Spleen (tissue), 11 donors: ENCODE results near the gene ZNF132. TPM values are rescaled to one million over a fixed set of nuclear protein-coding genes. Genes with fewer than 3 reads are reported as not detected.

Experiments
- DNase-seq: peaks from one replicate; pipeline ENCODE4 v3.0.0-alpha.2; 2020
- H3K27ac ChIP-seq, 8 donors: fragments of 200-600 bp; sonication (generic) in 7 of 8; 1 replicate in 4 of 8; 2 replicates in 4 of 8; pipeline versions ENCODE4 v1.5.0 to v1.8.0; 2016 to 2021; ENCODE audit warnings: inconsistent platforms in 4 of 8, mild to moderate bottlenecking in 4 of 8, moderate library complexity in 1 of 8
- H3K27me3 ChIP-seq, 7 donors: fragments of 200-600 bp; sonication (generic) in 6 of 7; replicated peaks in 1 of 7; 1 replicate in 4 of 7; 2 replicates in 3 of 7; pipeline versions ENCODE4 v1.5.0 to v1.8.0; 2016 to 2021; ENCODE audit warnings: inconsistent platforms in 3 of 7, mild to moderate bottlenecking in 1 of 7
- H3K36me3 ChIP-seq, 6 donors: fragments of 200-600 bp; sonication (generic) in 5 of 6; 1 replicate in 4 of 6; 2 replicates in 2 of 6; pipeline versions ENCODE4 v1.5.0 to v1.8.0; 2016 to 2021; ENCODE audit warnings: inconsistent platforms in 2 of 6
- H3K4me1 ChIP-seq, 6 donors: fragments of 200-600 bp; sonication (generic) in 5 of 6; 1 replicate in 3 of 6; 2 replicates in 3 of 6; pipeline versions ENCODE4 v1.5.0 to v1.8.0; 2016 to 2021; ENCODE audit warnings: inconsistent platforms in 3 of 6
- H3K4me3 ChIP-seq, 8 donors: fragments of 200-600 bp; sonication (generic) in 7 of 8; 1 replicate in 4 of 8; 2 replicates in 4 of 8; pipeline versions ENCODE4 v1.5.0 to v1.8.0; 2016 to 2021; ENCODE audit warnings: inconsistent platforms in 4 of 8, mild to moderate bottlenecking in 4 of 8, moderate library complexity in 2 of 8
- H3K9me3 ChIP-seq, 8 donors: fragments of 200-600 bp; sonication (generic) in 7 of 8; 1 replicate in 4 of 8; 2 replicates in 4 of 8; pipeline versions ENCODE4 v1.5.0 to v1.8.0; 2016 to 2021; ENCODE audit warnings: inconsistent platforms in 4 of 8
- POLR2A ChIP-seq, 3 donors: fragments of 450-650 bp; IDR thresholded peaks; one replicate each; pipeline ENCODE4 v1.5.1; 2017; ENCODE audit warnings: antibody characterized with exemption in 3 of 3, mild to moderate bottlenecking in 1 of 3
- POLR2AphosphoS5 ChIP-seq, 3 donors: sonication (generic); formaldehyde crosslinking; IDR thresholded peaks; one replicate each; pipeline ENCODE4 v1.5.1; 2017; ENCODE audit warnings: antibody characterized with exemption in 3 of 3
- WGBS, 5 donors: extraction: QIAGEN DNeasy Blood & Tissue Kit in 3 of 5; methylation state at CpG; one replicate each; pipeline versions ENCODE4 v1.1.5 to v1.1.7; 2013 to 2018; 5-methylcytosine and 5-hydroxymethylcytosine counted together
- intact Hi-C: fragments of 100-400 bp; cut with DNase I; formaldehyde crosslinking; loops from one replicate; pipeline ENCODE4 v1.15.0; 2023; ENCODE audit warnings: low total_unique reads
- polyA plus RNA-seq, 3 donors: library from polyadenylated mRNA; stranded (reverse); fragments of 200-250 nt; gene quantifications; one replicate each; pipeline ENCODE4 v1.2.1, GENCODE V29; 2013
- total RNA-seq, 7 donors: library from RNA; depleted of rRNA in 3 of 7; stranded (reverse); fragments of >200 nt in 3 of 7; fragmentation: NEBNext Ultra II Directional in 4 of 7; extraction: Animal tissue kit (Norgen Biotek cat#: 25700) in 4 of 7; gene quantifications; one replicate each; pipeline versions ENCODE4 v1.1.0 to v1.2.1, GENCODE V29; 2016 to 2021
- TF ChIP-seq, protein P1 (sequence below), 11 experiments: fragments of 200-600 bp in 7 of 11; fragments of 450-650 bp in 4 of 11; sonication (generic) in 4 of 11; IDR thresholded peaks in 8 of 11; conservative IDR thresholded peaks in 3 of 11; 1 replicate in 7 of 11; 2 replicates in 4 of 11; pipeline versions ENCODE4 v1.4.0 to v1.8.0; 2016 to 2021; ENCODE audit warnings: antibody characterized with exemption in 11 of 11, inconsistent platforms in 4 of 11, mild to moderate bottlenecking in 1 of 11
- donor health status: healthy with polysubstance abuse.
- donor health status: DM: no; HTN: no; CAD: no; lungs with moderate emphysema.
- donor health status: DM: no; HTN: no; CAD: no.
- donor health status: Bipolar disorder and iron deficiency.
- donor health status: healthy.
- donor health status: DM: no; HTN: no; CAD: no.
- donor health status: DM: yes; HTN: yes; CAD: no.

Gene ZNF132
- total and polyA plus RNA-seq, 10 donors, result 0.96 to 10.9 (median 5.4) TPM

DNA sequence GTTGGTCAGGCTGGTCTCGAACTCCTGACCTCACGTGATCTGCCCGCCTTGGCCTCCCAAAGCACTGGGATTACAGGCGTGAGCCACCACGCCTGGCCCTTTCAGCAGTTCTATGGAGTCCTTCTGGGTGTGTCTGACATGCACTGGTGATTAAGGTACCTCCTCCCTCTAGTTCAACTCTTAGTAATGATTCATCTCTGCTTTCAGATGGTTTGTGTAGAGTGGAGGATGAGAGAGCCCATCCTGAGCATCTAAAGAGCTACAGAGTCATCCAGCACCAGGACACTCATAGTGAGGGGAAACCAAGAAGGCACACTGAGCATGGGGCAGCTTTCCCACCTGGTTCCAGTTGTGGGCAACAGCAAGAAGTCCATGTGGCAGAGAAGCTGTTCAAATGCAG is 23.3 kb downstream of the ZNF132 start:
- no peak overlapping the region for H3K27ac ChIP-seq
- TF ChIP-seq POLR2A (IDR thresholded peaks at IDR 0.05), result no peak
- 96 to 98% (median 97%) methylated on average over 5 of the region's 5 CpGs for WGBS, 5 donors
- H3K4me1 ChIP-seq, result no peaks in the 10 kb centered on the region
- peaks cover 0 to 58% (median 29%) of the 10 kb centered on the region in 6 donors for H3K36me3 ChIP-seq
- no peaks in the 10 kb centered on the region for H3K27me3 ChIP-seq
- DNase-seq, result no peak
- peaks cover 0 to 10% (median 0%) of the 10 kb centered on the region in 8 donors for H3K9me3 ChIP-seq
- intact Hi-C loops, result no loop called here
- H3K4me3 ChIP-seq, result no peak overlapping the region

DNA sequence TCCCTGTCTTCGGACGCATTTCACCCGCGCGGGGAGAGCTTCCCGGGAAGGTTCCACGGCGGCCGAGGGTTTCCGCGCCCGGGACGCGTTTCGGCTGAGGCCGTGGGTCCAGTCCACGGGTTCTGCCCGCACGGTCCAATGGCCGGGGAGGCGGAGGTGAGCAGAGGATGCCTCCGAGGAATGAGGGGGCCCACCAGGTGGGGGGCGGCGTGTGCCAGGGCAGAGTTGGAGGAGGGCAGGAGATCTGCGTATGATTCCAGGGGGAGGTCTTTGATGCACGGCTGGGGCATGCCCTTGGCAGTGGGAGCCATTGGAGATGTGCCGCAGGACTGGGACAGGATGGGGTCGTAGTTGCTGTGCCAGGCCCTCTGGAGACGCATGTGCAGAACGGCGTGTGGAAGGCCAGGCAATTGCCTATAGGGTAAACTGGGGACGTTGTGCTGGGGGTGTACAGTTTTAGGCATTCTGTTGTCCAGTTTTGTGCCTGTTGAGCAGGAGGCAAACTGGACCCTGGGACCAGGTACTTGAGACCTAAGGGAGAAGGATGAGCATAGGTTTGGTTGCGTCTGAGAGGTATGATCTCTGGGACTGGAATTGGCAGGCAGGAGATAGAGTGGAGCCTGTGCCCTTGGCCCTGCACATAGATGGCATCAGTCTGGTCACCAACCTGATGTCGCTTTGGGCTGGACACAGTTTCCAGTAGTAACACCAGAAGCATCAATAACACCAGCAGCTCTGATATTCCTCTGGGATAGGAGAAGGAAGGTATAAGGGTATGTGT is 30.8 kb downstream of the ZNF132 start:
- H3K4me3 ChIP-seq, result peak overlapping the region; percentile 85 to 100 (median 94)
- WGBS, 5 donors, result 2 to 6% (median 4%) methylated on average over 30 to 34 of the region's 34 CpGs
- intact Hi-C loops, result no loop called here

DNA sequence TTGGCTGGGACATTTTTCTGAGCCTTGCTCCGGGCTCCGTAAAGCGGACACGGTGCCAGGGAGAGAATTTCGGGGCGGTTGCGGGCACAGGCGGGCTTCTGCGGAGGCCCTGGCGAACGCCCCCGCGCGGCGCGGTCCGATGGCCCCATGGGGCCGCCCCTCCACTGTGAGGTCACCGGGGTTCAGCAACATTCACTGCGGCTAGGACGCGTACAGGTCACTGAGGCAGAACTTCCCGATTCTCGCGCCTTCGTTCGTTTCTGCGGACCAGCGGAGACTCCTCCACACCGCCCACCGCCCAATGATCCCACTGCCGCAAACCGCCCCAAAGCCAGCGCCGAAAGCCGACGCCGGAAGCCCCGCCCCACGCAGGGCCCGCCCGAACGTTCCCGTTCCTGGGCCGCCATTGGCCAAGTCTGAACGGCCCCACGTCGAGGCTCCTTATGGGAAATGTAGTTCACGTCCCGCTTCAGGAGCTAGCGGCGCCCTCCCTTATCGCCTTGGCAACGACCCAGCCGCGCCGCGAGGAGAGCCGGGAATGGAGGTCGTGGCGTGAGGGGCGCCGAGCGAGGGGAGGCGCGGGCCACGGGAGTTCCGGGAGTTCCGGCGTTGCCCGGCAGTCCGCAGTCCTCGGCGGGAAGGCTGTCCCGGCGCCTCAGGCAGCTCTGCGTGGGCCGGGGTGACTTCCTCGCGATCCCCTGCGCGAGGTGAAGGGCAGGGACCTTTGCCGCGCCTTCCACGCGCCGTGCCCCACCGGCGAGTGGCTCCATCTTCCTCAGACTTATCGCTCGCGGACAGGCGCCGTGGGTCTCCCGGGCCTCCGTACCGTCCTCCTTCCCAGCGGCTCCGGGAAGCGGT is 31.6 kb downstream of the ZNF132 start, which contains the start of gene ZNF584:
Gene ZNF584, plus strand, starts transcription at position 498 of the 858 bp plus-strand sequence. CDS start 499 bp downstream, outside the sequence.
- no peaks in the 10 kb centered on the region for H3K27me3 ChIP-seq
- H3K27ac ChIP-seq, result peak within 1 kb of the TSS; percentile 75 to 94 (median 91)
- H3K36me3 ChIP-seq, result no peaks in the 10 kb centered on the region
- intact Hi-C loops, result no loop called here
- peaks cover 8 to 32% (median 28%) of the 10 kb centered on the region in 6 donors for H3K4me1 ChIP-seq
- WGBS, 5 donors, result 0 to 1% (median 0%) methylated on average over 66 to 100 of the region's 100 CpGs
- peak; percentile 98 for DNase-seq
- H3K9me3 ChIP-seq, result no peaks in the 10 kb centered on the region
- peak within 1 kb of the TSS; percentile 85 to 100 (median 94) for H3K4me3 ChIP-seq
- TF ChIP-seq POLR2A (IDR thresholded peaks at IDR 0.05) (peak in 1 of 3 donors; percentile 68), POLR2AphosphoS5 (IDR thresholded peaks at IDR 0.05) (peak; percentile 91 to 94 (median 93))
- TF ChIP-seq, protein P1, sequence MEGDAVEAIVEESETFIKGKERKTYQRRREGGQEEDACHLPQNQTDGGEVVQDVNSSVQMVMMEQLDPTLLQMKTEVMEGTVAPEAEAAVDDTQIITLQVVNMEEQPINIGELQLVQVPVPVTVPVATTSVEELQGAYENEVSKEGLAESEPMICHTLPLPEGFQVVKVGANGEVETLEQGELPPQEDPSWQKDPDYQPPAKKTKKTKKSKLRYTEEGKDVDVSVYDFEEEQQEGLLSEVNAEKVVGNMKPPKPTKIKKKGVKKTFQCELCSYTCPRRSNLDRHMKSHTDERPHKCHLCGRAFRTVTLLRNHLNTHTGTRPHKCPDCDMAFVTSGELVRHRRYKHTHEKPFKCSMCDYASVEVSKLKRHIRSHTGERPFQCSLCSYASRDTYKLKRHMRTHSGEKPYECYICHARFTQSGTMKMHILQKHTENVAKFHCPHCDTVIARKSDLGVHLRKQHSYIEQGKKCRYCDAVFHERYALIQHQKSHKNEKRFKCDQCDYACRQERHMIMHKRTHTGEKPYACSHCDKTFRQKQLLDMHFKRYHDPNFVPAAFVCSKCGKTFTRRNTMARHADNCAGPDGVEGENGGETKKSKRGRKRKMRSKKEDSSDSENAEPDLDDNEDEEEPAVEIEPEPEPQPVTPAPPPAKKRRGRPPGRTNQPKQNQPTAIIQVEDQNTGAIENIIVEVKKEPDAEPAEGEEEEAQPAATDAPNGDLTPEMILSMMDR (IDR thresholded peaks at IDR 0.05 in 8 of 11, conservative IDR thresholded peaks at IDR 0.05 in 3 of 11), result peak in 3 of 11 experiments; percentile 9 to 27 (median 19)

More for the DNA sequence above, 30.8 kb downstream of the ZNF132 start:
- no peak for TF ChIP-seq POLR2AphosphoS5 (IDR thresholded peaks at IDR 0.05)
- TF ChIP-seq, protein P1 (IDR thresholded peaks at IDR 0.05 in 8 of 11, conservative IDR thresholded peaks at IDR 0.05 in 3 of 11), result peak in 1 of 11 experiments; percentile 6
- no peak for TF ChIP-seq POLR2A (IDR thresholded peaks at IDR 0.05)
- Histone ChIP-seq H3K4me1 (peaks cover 8 to 32% (median 28%) of the 10 kb centered on the region in 6 donors), H3K36me3 (no peaks in the 10 kb centered on the region), H3K9me3 (no peaks in the 10 kb centered on the region), H3K27ac (peak overlapping the region; percentile 75 to 94 (median 91)), H3K27me3 (no peaks in the 10 kb centered on the region)
- no peak for DNase-seq

DNA sequence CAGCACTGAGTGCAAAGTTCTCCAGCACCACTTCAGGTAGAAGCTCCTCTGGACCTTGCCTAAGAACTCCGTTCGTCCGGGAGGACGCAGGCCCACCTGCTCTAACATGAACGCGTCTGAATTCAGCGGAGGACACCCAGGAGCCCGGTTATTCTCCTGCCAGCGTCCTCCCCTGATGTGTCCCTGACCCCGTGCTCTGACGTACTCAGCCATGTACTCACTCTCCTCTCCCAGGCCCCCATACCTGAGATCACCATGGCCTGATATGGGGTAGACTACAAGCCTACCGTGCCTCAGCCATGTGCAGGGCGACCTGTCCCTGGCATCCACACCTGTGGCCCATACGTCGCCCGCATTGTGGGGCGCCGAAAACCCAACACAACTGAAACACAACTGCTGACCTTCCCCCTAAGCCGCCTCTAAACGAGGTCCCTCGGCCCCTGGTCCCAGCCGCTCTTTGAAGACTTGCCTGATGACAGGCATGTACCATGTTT is 32.2 kb downstream of the ZNF132 start:
- Histone ChIP-seq H3K9me3 (no peaks in the 10 kb centered on the region), H3K36me3 (no peaks in the 10 kb centered on the region), H3K4me3 (peak overlapping the region; percentile 85 to 100 (median 94)), H3K4me1 (peaks cover 8 to 32% (median 28%) of the 10 kb centered on the region in 6 donors), H3K27ac (peak overlapping the region; percentile 75 to 94 (median 91)), H3K27me3 (no peaks in the 10 kb centered on the region)
- intact Hi-C loops, result no loop called here
- 20 to 31% (median 24%) methylated on average over 15 to 22 of the region's 22 CpGs for WGBS, 5 donors
- TF ChIP-seq POLR2AphosphoS5 (IDR thresholded peaks at IDR 0.05) (no peak), POLR2A (IDR thresholded peaks at IDR 0.05) (no peak)
- TF ChIP-seq, protein P1 (IDR thresholded peaks at IDR 0.05 in 8 of 11, conservative IDR thresholded peaks at IDR 0.05 in 3 of 11), result no peak
- no peak for DNase-seq
